Esophagus muscularis mucosa (tissue), 4 donors: ENCODE data around the gene KLK11. TPM values are rescaled to one million over a fixed set of nuclear protein-coding genes. Genes with fewer than 3 reads are reported as not detected.

ENCODE experiments used
- DNase-seq: peaks from one replicate; pipeline ENCODE4 v3.0.0-alpha.2; 2017; ENCODE audit errors: extremely low spot score
- H3K27ac ChIP-seq, 4 donors: fragments of 200-600 bp; sonication (generic); replicated peaks in 1 of 4; 1 replicate in 3 of 4; 2 replicates in 1 of 4; pipeline ENCODE4 v1.5.1; 2016 to 2019; ENCODE audit warnings: mild to moderate bottlenecking in 1 of 4
- H3K27me3 ChIP-seq, 4 donors: fragments of 200-600 bp; sonication (generic); one replicate each; pipeline versions ENCODE4 v1.5.1 to v1.6.0; 2016 to 2019
- H3K36me3 ChIP-seq, 4 donors: fragments of 200-600 bp; sonication (generic); one replicate each; pipeline ENCODE4 v1.5.1; 2016 to 2019
- H3K4me1 ChIP-seq, 4 donors: fragments of 200-600 bp; sonication (generic); one replicate each; pipeline ENCODE4 v1.5.1; 2016 to 2019
- H3K4me3 ChIP-seq, 4 donors: fragments of 200-600 bp; sonication (generic); 1 replicate in 2 of 4; 2 replicates in 2 of 4; pipeline ENCODE4 v1.5.1; 2016 to 2019; ENCODE audit warnings: mild to moderate bottlenecking in 4 of 4, moderate library complexity in 1 of 4
- H3K9me3 ChIP-seq, 4 donors: fragments of 200-600 bp; sonication (generic); 1 replicate in 3 of 4; 2 replicates in 1 of 4; pipeline ENCODE4 v1.5.1; 2016 to 2019
- CTCF ChIP-seq, 3 experiments: fragments of 200-600 bp in 2 of 3; fragments of 450-650 bp in 1 of 3; sonication (generic) in 2 of 3; IDR thresholded peaks; one replicate each; pipeline ENCODE4 v1.5.1; 2017 to 2019; ENCODE audit warnings: antibody characterized with exemption in 3 of 3, mild to moderate bottlenecking in 2 of 3, moderate library complexity in 1 of 3
- EP300 ChIP-seq: sonication (generic); formaldehyde crosslinking; IDR thresholded peaks from one replicate; pipeline ENCODE4 v1.6.1; 2017; ENCODE audit warnings: antibody characterized with exemption
- POLR2A ChIP-seq: fragments of 450-650 bp; IDR thresholded peaks from one replicate; pipeline ENCODE4 v1.6.1; 2017; ENCODE audit warnings: antibody characterized with exemption, moderate library complexity, mild to moderate bottlenecking, low read depth
- POLR2AphosphoS5 ChIP-seq, 2 donors: sonication (generic); formaldehyde crosslinking; IDR thresholded peaks; one replicate each; pipeline ENCODE4 v1.6.1; 2017; ENCODE audit warnings: antibody characterized with exemption in 2 of 2
- WGBS: methylation state at CpG from one replicate; pipeline ENCODE4 v1.1.5; 2018; 5-methylcytosine and 5-hydroxymethylcytosine counted together
- intact Hi-C: fragments of 100-400 bp; cut with DNase I; formaldehyde crosslinking; loops from one replicate; pipeline ENCODE4 v1.15.1; 2023
- total RNA-seq, 4 donors: library from RNA; depleted of rRNA; stranded (reverse); fragments of >200 nt; gene quantifications; one replicate each; pipeline versions ENCODE4 v1.1.0 to v1.2.1, GENCODE V29; 2016

The KLK11 gene
- total RNA-seq, 4 donors from 2014 or later = not detected

- WGBS = 25% methylated on average over 7 of the region's 7 CpGs
Measured at GRCh38 chr19:51001515-51001914, 24.9 kb downstream of the KLK11 start, which contains the start of gene KLK8. KLK8 (minus strand) TSS chr19:51001604; CDS start chr19:51001167, 437 bp downstream.

GRCh38 chr19:51000981-51001380 lies 25.4 kb downstream of the KLK11 start:
- H3K4me3 ChIP-seq = no peak overlapping the region
- peaks cover 0 to 80% (median 15%) of the 10 kb centered on the region in 4 donors for H3K27me3 ChIP-seq
- TF ChIP-seq POLR2A (no peak), EP300 (no peak), POLR2AphosphoS5 (IDR thresholded peaks at IDR 0.05) (no peak), CTCF (IDR thresholded peaks at IDR 0.05) (no peak)
- 48% methylated on average over 11 of the region's 16 CpGs for WGBS
- no peaks in the 10 kb centered on the region for H3K9me3 ChIP-seq
- no peak for DNase-seq
- no peak overlapping the region for H3K27ac ChIP-seq
- intact Hi-C loops = no loop called here
- H3K4me1 ChIP-seq = no peaks in the 10 kb centered on the region
- no peaks in the 10 kb centered on the region for H3K36me3 ChIP-seq

More at GRCh38 chr19:51001515-51001914, 24.9 kb downstream of the KLK11 start, which contains the start of gene KLK8:
- Histone ChIP-seq H3K9me3 (no peaks in the 10 kb centered on the region), H3K27me3 (peaks cover 0 to 85% (median 15%) of the 10 kb centered on the region in 4 donors), H3K4me1 (no peaks in the 10 kb centered on the region), H3K4me3 (no peak within 1 kb of the TSS), H3K27ac (no peak within 1 kb of the TSS), H3K36me3 (no peaks in the 10 kb centered on the region)
- intact Hi-C loops = no loop called here
- DNase-seq = no peak
- TF ChIP-seq CTCF (IDR thresholded peaks at IDR 0.05) (no peak), POLR2AphosphoS5 (IDR thresholded peaks at IDR 0.05) (no peak), EP300 (no peak), POLR2A (no peak)

GRCh38 chr19:51000426-51000825 lies 26.0 kb downstream of the KLK11 start:
- TF ChIP-seq POLR2A = no peak
- no peak for TF ChIP-seq EP300
- TF ChIP-seq CTCF (IDR thresholded peaks at IDR 0.05) = no peak
- no peak for TF ChIP-seq POLR2AphosphoS5 (IDR thresholded peaks at IDR 0.05)
- peaks cover 0 to 78% (median 15%) of the 10 kb centered on the region in 4 donors for H3K27me3 ChIP-seq
- H3K27ac ChIP-seq = no peak overlapping the region
- intact Hi-C loops = no loop called here
- H3K9me3 ChIP-seq = no peaks in the 10 kb centered on the region
- H3K36me3 ChIP-seq = no peaks in the 10 kb centered on the region
- WGBS = 90% methylated on average over 5 of the region's 10 CpGs
- H3K4me1 ChIP-seq = no peaks in the 10 kb centered on the region
- DNase-seq = no peak
- no peak overlapping the region for H3K4me3 ChIP-seq

- WGBS = 84% methylated on average over 4 of the region's 4 CpGs
- Histone ChIP-seq H3K27me3 (peaks cover 0 to 64% (median 14%) of the 10 kb centered on the region in 4 donors), H3K4me1 (no peaks in the 10 kb centered on the region), H3K27ac (no peak overlapping the region), H3K9me3 (no peaks in the 10 kb centered on the region), H3K4me3 (no peak overlapping the region), H3K36me3 (no peaks in the 10 kb centered on the region)
- TF ChIP-seq POLR2A (no peak), CTCF (IDR thresholded peaks at IDR 0.05) (no peak), EP300 (no peak), POLR2AphosphoS5 (IDR thresholded peaks at IDR 0.05) (no peak)
- intact Hi-C loops = no loop called here
- no peak for DNase-seq
Measured at GRCh38 chr19:50998686-50999085, 27.7 kb downstream of the KLK11 start.

- H3K4me3 ChIP-seq = no peak overlapping the region
- intact Hi-C loops = no loop called here
- H3K27me3 ChIP-seq = peaks cover 0 to 57% (median 13%) of the 10 kb centered on the region in 4 donors
- no peak overlapping the region for H3K27ac ChIP-seq
- TF ChIP-seq POLR2AphosphoS5 (IDR thresholded peaks at IDR 0.05) (no peak), CTCF (IDR thresholded peaks at IDR 0.05) (no peak), EP300 (no peak), POLR2A (no peak)
- no peaks in the 10 kb centered on the region for H3K36me3 ChIP-seq
- no peaks in the 10 kb centered on the region for H3K9me3 ChIP-seq
- 68% methylated on average over 5 of the region's 5 CpGs for WGBS
- no peak for DNase-seq
- H3K4me1 ChIP-seq = no peaks in the 10 kb centered on the region
Measured at GRCh38 chr19:50998061-50998460, 28.4 kb downstream of the KLK11 start.
